ENCODE data around the gene HES6. TPM values are rescaled to one million over a fixed set of nuclear protein-coding genes. Genes with fewer than 3 reads are reported as not detected.

Gene HES6
- total and polyA plus RNA-seq, 2 of the 8 experiments (the other 6 are each of a cell fraction or from before 2014, with no cell fraction given): 32.6 to 36.3 TPM

- Histone ChIP-seq H2BK12ac (ENCODE audit: low read depth, low read length) (0 out of 2 replicates have a peak overlapping the region, but pooled peaks have one; percentile 2), H2BK15ac (ENCODE audit: low read length) (no peak overlapping the region), H3K23me2 (ENCODE audit: low read depth, low read length) (peaks cover 6% of the 10 kb centered on the region; the same call in 1 of the 2 replicates), H2BK120ac (replicated peaks; ENCODE audit: low read depth, low read length) (no peak overlapping the region), H3K4ac (replicated peaks; ENCODE audit: insufficient read length, low read depth, low read length) (no peak overlapping the region), H4K5ac (ENCODE audit: insufficient read length, low read depth, low read length) (no peak overlapping the region), H4K8ac (ENCODE audit: extremely low read depth, insufficient read depth, low read length) (peak overlapping the region; percentile 1; the same call in 1 of the 2 replicates), H2AK5ac (ENCODE audit: low read depth, low read length) (no peak overlapping the region), H3K4me1 (replicated peaks in 1 of 4; ENCODE audit: control insufficient read depth in 3 of 4, insufficient read depth in 4 of 4, low read length in 3 of 4) (peaks cover 0 to 7% (median 5%) of the 10 kb centered on the region in 4 experiments; a peak in 5 of 7 replicates), H3K9me3 (ENCODE audit: insufficient read depth in 2 of 2, low read depth in 1 of 2, low read length in 1 of 2) (no peaks in the 10 kb centered on the region), H3K27ac (ENCODE audit: low read depth, low read length) (no peak overlapping the region), H3K4me3 (ENCODE audit: extremely low read depth in 1 of 4, insufficient read depth in 2 of 4, low read depth in 3 of 4, low read length in 4 of 4) (no peak overlapping the region), H3K18ac (ENCODE audit: extremely low read depth, low read length) (no peak overlapping the region), H2BK5ac (ENCODE audit: low read depth, low read length) (peak overlapping the region; percentile 60; the same call in 1 of the 2 replicates), H3K14ac (ENCODE audit: insufficient read length) (no peak overlapping the region), H3K23ac (ENCODE audit: insufficient read length) (no peak overlapping the region), H2AFZ (ENCODE audit: low read length) (no peak overlapping the region), H3K79me2 (ENCODE audit: control insufficient read depth in 1 of 2, insufficient read depth in 2 of 2, low read length in 2 of 2) (no peaks in the 10 kb centered on the region), H4K91ac (replicated peaks; ENCODE audit: insufficient read length, low read length) (no peak overlapping the region), H3K4me2 (ENCODE audit: insufficient read depth in 1 of 2, low read depth in 2 of 2, low read length in 2 of 2) (no peak overlapping the region), H3K79me1 (ENCODE audit: low read depth, low read length) (no peaks in the 10 kb centered on the region), H3K36me3 (ENCODE audit: control insufficient read depth in 2 of 4, insufficient read depth in 4 of 4, low read length in 3 of 4) (no peaks in the 10 kb centered on the region), H3K56ac (replicated peaks; ENCODE audit: insufficient read length, low read depth, low read length) (no peak overlapping the region), H4K20me1 (replicated peaks in 1 of 2; ENCODE audit: control insufficient read depth in 1 of 2, insufficient read depth in 2 of 2, low read length in 2 of 2) (no peaks in the 10 kb centered on the region), H3K9ac (replicated peaks in 1 of 4; ENCODE audit: extremely low read depth in 1 of 4, low read depth in 3 of 4, low read length in 3 of 4) (no peak overlapping the region), H2BK20ac (ENCODE audit: low read length) (no peak overlapping the region), H3K27me3 (replicated peaks in 1 of 4; ENCODE audit: control insufficient read depth in 3 of 4, extremely low read depth in 1 of 4, insufficient read depth in 3 of 4, low read length in 3 of 4) (peaks cover 4 to 24% (median 17%) of the 10 kb centered on the region in 4 experiments)
- FAIRE-seq (no peak), DNase-seq (ENCODE audit: low read depth in 1 of 2, low spot score in 2 of 2) (no peak)
- ChIA-PET POLR2A (ENCODE audit: partially characterized antibody) (interaction anchor here (0.6 to 1.8 kb wide), 4 partner anchors 10 to 524 kb away, joined by 3 to 7 read pairs (median 5); partner anchors contain the start of gene HES6), CTCF (ENCODE audit: partially characterized antibody) (interaction anchor here (0.6 to 1.5 kb wide), 2 partner anchors 10 to 136 kb away, joined by 3 to 5 read pairs; no protein-coding TSS in a partner anchor)
- WGBS, 2 experiments (ENCODE audit: extremely low coverage in 1 of 2, insufficient coverage in 1 of 2, insufficient read length in 1 of 2, insufficient replicate concordance in 2 of 2, low coverage in 1 of 2, low lambda C conversion rate in 2 of 2, missing lambda C conversion rate in 1 of 2): 85% methylated on average over 8 of the region's 8 CpGs; no CpG with 5 or more reads in 1 of the 2 experiments
- TF ChIP-seq TBP (IDR thresholded peaks at IDR 0.05; ENCODE audit: low read depth, low read length): no peak
- TF ChIP-seq GABPA (IDR thresholded peaks at IDR 0.05; ENCODE audit: borderline replicate concordance, insufficient read depth, low read length): no peak
- TF ChIP-seq PHF8 (conservative IDR thresholded peaks at IDR 0.05; ENCODE audit: low read depth, low read length): no peak
- no peak for TF ChIP-seq BRCA1 (IDR thresholded peaks at IDR 0.05; ENCODE audit: low read depth, low read length)
- TF ChIP-seq GTF2F1 (IDR thresholded peaks at IDR 0.05; ENCODE audit: borderline replicate concordance, low read depth, low read length): no peak
- TF ChIP-seq CTCF (IDR thresholded peaks at IDR 0.05; ENCODE audit: control extremely low read depth in 1 of 3, insufficient read depth in 1 of 3, low read depth in 1 of 3, low read length in 3 of 3): no peak
- TF ChIP-seq EP300 (IDR thresholded peaks at IDR 0.05; ENCODE audit: borderline replicate concordance in 1 of 2, low read depth in 2 of 2, low read length in 2 of 2): no peak
- TF ChIP-seq BACH1 (IDR thresholded peaks at IDR 0.05; ENCODE audit: low read length): no peak
Observed at GRCh38 chr2:238226698-238227586, 12.9 kb downstream of the HES6 start.
